IgD-negative memory B cell (primary cell): ENCODE data around the gene TNFRSF4. TPM values are rescaled to one million over a fixed set of nuclear protein-coding genes. Genes with fewer than 3 reads are reported as not detected.
A peak's percentile ranks its signal among the peaks of the same experiment; 100 is the strongest.
"Not testable (repeated sequence)": the region's sequence is repeated elsewhere in the genome, so short reads cannot be mapped to it uniquely, and the experiment has no call there.

Experiments
- H3K27ac Mint-ChIP-seq, 3 donors: one replicate each; pipeline ENCODE4 v1.8.0; 2020 to 2022; ENCODE audit warnings: mild to moderate bottlenecking in 3 of 3, mixed read lengths in 3 of 3, moderate library complexity in 1 of 3
- H3K27me3 Mint-ChIP-seq: one replicate; pipeline ENCODE4 v1.8.0; 2021; ENCODE audit warnings: mixed read lengths
- H3K36me3 Mint-ChIP-seq: one replicate; pipeline ENCODE4 v1.8.0; 2020; ENCODE audit warnings: mild to moderate bottlenecking, mixed read lengths
- H3K4me1 Mint-ChIP-seq, 3 donors: one replicate each; pipeline ENCODE4 v1.8.0; 2020 to 2022; ENCODE audit warnings: mixed read lengths in 3 of 3, mild to moderate bottlenecking in 1 of 3
- H3K4me3 Mint-ChIP-seq, 4 donors: one replicate each; pipeline ENCODE4 v1.8.0; 2020 to 2022; ENCODE audit warnings: mild to moderate bottlenecking in 4 of 4, mixed read lengths in 4 of 4, moderate library complexity in 3 of 4
- H3K9me3 Mint-ChIP-seq, 3 donors: one replicate each; pipeline ENCODE4 v1.8.0; 2020 to 2021; ENCODE audit warnings: mixed read lengths in 3 of 3, mild to moderate bottlenecking in 1 of 3
- polyA plus RNA-seq: library from polyadenylated mRNA; unstranded; fragments of 300-500 nt; fragmentation: Illumina TruSeq; gene quantifications from one replicate; pipeline ENCODE4 v1.2.3, GENCODE V29; 2021

The TNFRSF4 gene
- polyA plus RNA-seq, 1 donor from 2014 or later: not detected

- peaks cover 1% of the 10 kb centered on the region for H3K36me3 Mint-ChIP-seq
- no peak overlapping the region for H3K27ac Mint-ChIP-seq
- H3K4me1 Mint-ChIP-seq: peaks cover 0 to 1% (median 0%) of the 10 kb centered on the region in 3 donors
- H3K9me3 Mint-ChIP-seq: peaks cover 2 to 9% (median 4%) of the 10 kb centered on the region in 3 donors
- no peaks in the 10 kb centered on the region for H3K27me3 Mint-ChIP-seq
- H3K4me3 Mint-ChIP-seq: no peak overlapping the region
Measured at GRCh38 chr1:1198423-1199140, 15.4 kb downstream of the TNFRSF4 start.

GRCh38 chr1:1197551-1198422 lies 16.2 kb downstream of the TNFRSF4 start:
- Mint-ChIP-seq H3K27ac (no peak overlapping the region), H3K4me1 (peaks cover 0 to 1% (median 0%) of the 10 kb centered on the region in 3 donors), H3K4me3 (no peak overlapping the region), H3K9me3 (peaks cover 2 to 9% (median 4%) of the 10 kb centered on the region in 3 donors), H3K36me3 (peaks cover 1% of the 10 kb centered on the region), H3K27me3 (no peaks in the 10 kb centered on the region)

GRCh38 chr1:1197188-1197500 lies 16.8 kb downstream of the TNFRSF4 start:
- H3K36me3 Mint-ChIP-seq: peaks cover 1% of the 10 kb centered on the region
- no peaks in the 10 kb centered on the region for H3K27me3 Mint-ChIP-seq
- peaks cover 0 to 1% (median 0%) of the 10 kb centered on the region in 3 donors for H3K4me1 Mint-ChIP-seq
- H3K9me3 Mint-ChIP-seq: peaks cover 2 to 9% (median 4%) of the 10 kb centered on the region in 3 donors
- H3K4me3 Mint-ChIP-seq: no peak overlapping the region
- H3K27ac Mint-ChIP-seq: no peak overlapping the region

GRCh38 chr1:1196431-1197187 lies 17.3 kb downstream of the TNFRSF4 start:
- Mint-ChIP-seq H3K4me1 (peaks cover 0 to 1% (median 0%) of the 10 kb centered on the region in 3 donors), H3K36me3 (peaks cover 1% of the 10 kb centered on the region), H3K4me3 (peak overlapping the region in 1 of 4 donors; percentile 41), H3K27ac (no peak overlapping the region), H3K9me3 (peaks cover 2 to 9% (median 8%) of the 10 kb centered on the region in 3 donors), H3K27me3 (no peaks in the 10 kb centered on the region)

- H3K4me1 Mint-ChIP-seq, H3K9me3 Mint-ChIP-seq, H3K27me3 Mint-ChIP-seq, H3K27ac Mint-ChIP-seq, H3K36me3 Mint-ChIP-seq: not testable (repeated sequence)
- peak overlapping the region in 1 of 4 donors; percentile 22 for H3K4me3 Mint-ChIP-seq
Measured at GRCh38 chr1:1195726-1196125, 18.2 kb downstream of the TNFRSF4 start.

- H3K9me3 Mint-ChIP-seq: peaks cover 2 to 9% (median 8%) of the 10 kb centered on the region in 3 donors
- H3K4me1 Mint-ChIP-seq: no peaks in the 10 kb centered on the region
- H3K4me3 Mint-ChIP-seq: no peak overlapping the region
- H3K27me3 Mint-ChIP-seq: peaks cover 1% of the 10 kb centered on the region
- peaks cover 1% of the 10 kb centered on the region for H3K36me3 Mint-ChIP-seq
- peak overlapping the region in 1 of 3 donors; percentile 32 for H3K27ac Mint-ChIP-seq
Measured at GRCh38 chr1:1194723-1195122, 19.2 kb downstream of the TNFRSF4 start.

GRCh38 chr1:1191734-1192133 lies 22.2 kb downstream of the TNFRSF4 start:
- Mint-ChIP-seq H3K9me3 (peaks cover 5 to 9% (median 8%) of the 10 kb centered on the region in 3 donors), H3K27me3 (peaks cover 1% of the 10 kb centered on the region), H3K4me3 (no peak overlapping the region), H3K4me1 (peaks cover 0 to 8% (median 0%) of the 10 kb centered on the region in 3 donors), H3K36me3 (peaks cover 1% of the 10 kb centered on the region), H3K27ac (no peak overlapping the region)

GRCh38 chr1:1189111-1189510 lies 24.8 kb downstream of the TNFRSF4 start:
- Mint-ChIP-seq H3K36me3 (no peaks in the 10 kb centered on the region), H3K27me3 (peaks cover 1% of the 10 kb centered on the region), H3K4me1 (peaks cover 0 to 8% (median 2%) of the 10 kb centered on the region in 3 donors), H3K9me3 (peaks cover under 1 to 4% (median 3%) of the 10 kb centered on the region in 3 donors), H3K4me3 (no peak overlapping the region), H3K27ac (no peak overlapping the region)

- peaks cover 0 to 8% (median 2%) of the 10 kb centered on the region in 3 donors for H3K4me1 Mint-ChIP-seq
- peaks cover 3% of the 10 kb centered on the region for H3K27me3 Mint-ChIP-seq
- H3K27ac Mint-ChIP-seq: no peak overlapping the region
- H3K4me3 Mint-ChIP-seq: no peak overlapping the region
- H3K9me3 Mint-ChIP-seq: peaks cover 0 to 4% (median 3%) of the 10 kb centered on the region in 3 donors
- H3K36me3 Mint-ChIP-seq: no peaks in the 10 kb centered on the region
Measured at GRCh38 chr1:1187938-1188337, 26.0 kb downstream of the TNFRSF4 start.

- Mint-ChIP-seq H3K9me3 (peaks cover 0 to 3% (median 0%) of the 10 kb centered on the region in 3 donors), H3K36me3 (no peaks in the 10 kb centered on the region), H3K27ac (no peak overlapping the region), H3K27me3 (peaks cover 9% of the 10 kb centered on the region), H3K4me3 (no peak overlapping the region), H3K4me1 (peaks cover 0 to 8% (median 2%) of the 10 kb centered on the region in 3 donors)
Measured at GRCh38 chr1:1185101-1185765, 28.7 kb downstream of the TNFRSF4 start.

- peaks cover 0 to 2% (median 2%) of the 10 kb centered on the region in 3 donors for H3K4me1 Mint-ChIP-seq
- H3K27me3 Mint-ChIP-seq: peaks cover 9% of the 10 kb centered on the region
- peak overlapping the region in 1 of 3 donors; percentile 50 for H3K27ac Mint-ChIP-seq
- no peaks in the 10 kb centered on the region for H3K36me3 Mint-ChIP-seq
- H3K4me3 Mint-ChIP-seq: peak overlapping the region in 1 of 4 donors; percentile 45
- H3K9me3 Mint-ChIP-seq: peaks cover 0 to 3% (median 0%) of the 10 kb centered on the region in 3 donors
Measured at GRCh38 chr1:1183833-1184775, 29.8 kb downstream of the TNFRSF4 start.

GRCh38 chr1:1183221-1183747 lies 30.7 kb downstream of the TNFRSF4 start:
- H3K27me3 Mint-ChIP-seq: peaks cover 11% of the 10 kb centered on the region
- H3K4me3 Mint-ChIP-seq: peak overlapping the region in 1 of 4 donors; percentile 47
- peaks cover 0 to 3% (median 0%) of the 10 kb centered on the region in 3 donors for H3K9me3 Mint-ChIP-seq
- H3K4me1 Mint-ChIP-seq: peaks cover 0 to 2% (median 0%) of the 10 kb centered on the region in 3 donors
- no peak overlapping the region for H3K27ac Mint-ChIP-seq
- no peaks in the 10 kb centered on the region for H3K36me3 Mint-ChIP-seq

- Mint-ChIP-seq H3K4me1 (peaks cover 0 to 2% (median 0%) of the 10 kb centered on the region in 3 donors), H3K27ac (no peak overlapping the region), H3K36me3 (no peaks in the 10 kb centered on the region), H3K9me3 (no peaks in the 10 kb centered on the region), H3K4me3 (peak overlapping the region in 1 of 4 donors; percentile 9), H3K27me3 (peaks cover 11% of the 10 kb centered on the region)
Measured at GRCh38 chr1:1182491-1183220, 31.3 kb downstream of the TNFRSF4 start.
